Suprapubic skin (tissue), 4 donors: Measurements from ENCODE around the gene GARIN5B. TPM values are rescaled to one million over a fixed set of nuclear protein-coding genes. Genes with fewer than 3 reads are reported as not detected.

Experiments used
- DNase-seq, 2 donors: peaks; one replicate each; pipeline ENCODE4 v3.0.0-alpha.2; 2019; ENCODE audit warnings: low spot score in 2 of 2
- H3K27ac ChIP-seq: fragments of 200-600 bp; sonication (generic); one replicate; pipeline ENCODE4 v1.5.1; 2019
- H3K27me3 ChIP-seq: fragments of 200-600 bp; sonication (generic); one replicate; pipeline ENCODE4 v1.5.1; 2019
- H3K36me3 ChIP-seq: fragments of 200-600 bp; sonication (generic); one replicate; pipeline ENCODE4 v1.5.1; 2019
- H3K4me1 ChIP-seq: fragments of 200-600 bp; sonication (generic); one replicate; pipeline ENCODE4 v1.5.1; 2019
- H3K4me3 ChIP-seq: fragments of 200-600 bp; sonication (generic); one replicate; pipeline ENCODE4 v1.5.1; 2019; ENCODE audit warnings: mild to moderate bottlenecking
- H3K9me3 ChIP-seq: fragments of 200-600 bp; sonication (generic); one replicate; pipeline ENCODE4 v1.5.1; 2019
- CTCF ChIP-seq, 2 donors: fragments of 200-600 bp in 1 of 2; fragments of 450-650 bp in 1 of 2; sonication (generic) in 1 of 2; IDR thresholded peaks; one replicate each; pipeline ENCODE4 v1.5.1; 2016 to 2019; ENCODE audit warnings: antibody characterized with exemption in 2 of 2, mild to moderate bottlenecking in 1 of 2, moderate library complexity in 1 of 2
- EP300 ChIP-seq: sonication (generic); formaldehyde crosslinking; IDR thresholded peaks from one replicate; pipeline ENCODE4 v1.6.1; 2017; ENCODE audit warnings: antibody characterized with exemption
- POLR2A ChIP-seq, 2 donors: fragments of 450-650 bp; IDR thresholded peaks; one replicate each; pipeline ENCODE4 v1.6.1; 2017; ENCODE audit warnings: antibody characterized with exemption in 2 of 2, mild to moderate bottlenecking in 2 of 2, moderate library complexity in 2 of 2
- POLR2AphosphoS5 ChIP-seq, 3 donors: sonication (generic); formaldehyde crosslinking; IDR thresholded peaks; one replicate each; pipeline ENCODE4 v1.6.1; 2017; ENCODE audit warnings: antibody characterized with exemption in 3 of 3
- WGBS: methylation state at CpG from one replicate; pipeline ENCODE4 v1.1.5; 2018; 5-methylcytosine and 5-hydroxymethylcytosine counted together
- total RNA-seq, 4 donors: library from RNA; depleted of rRNA; stranded (reverse); fragments of >200 nt; gene quantifications; one replicate each; pipeline ENCODE4 v1.1.0, GENCODE V29; 2016

Gene GARIN5B
- total RNA-seq, 4 donors from 2014 or later: not detected

- DNase-seq: no peak
- peaks cover 35% of the 10 kb centered on the region for H3K27me3 ChIP-seq
- 87% methylated on average over 8 of the region's 8 CpGs for WGBS
- no peak for TF ChIP-seq POLR2AphosphoS5 (IDR thresholded peaks at IDR 0.05)
- TF ChIP-seq EP300: no peak
- TF ChIP-seq CTCF (IDR thresholded peaks at IDR 0.05): no peak
- no peak for TF ChIP-seq POLR2A (IDR thresholded peaks at IDR 0.05)
- H3K27ac ChIP-seq: no peak overlapping the region
- no peaks in the 10 kb centered on the region for H3K36me3 ChIP-seq
- no peaks in the 10 kb centered on the region for H3K9me3 ChIP-seq
- H3K4me3 ChIP-seq: no peak overlapping the region
- H3K4me1 ChIP-seq: peaks cover 17% of the 10 kb centered on the region
Measured at GRCh38 chr19:55365245-55365644, 2.2 kb upstream of the GARIN5B start.

- DNase-seq: no peak
- Histone ChIP-seq H3K9me3 (no peaks in the 10 kb centered on the region), H3K4me1 (no peaks in the 10 kb centered on the region), H3K27me3 (peaks cover 8% of the 10 kb centered on the region), H3K4me3 (no peak overlapping the region), H3K36me3 (no peaks in the 10 kb centered on the region), H3K27ac (no peak overlapping the region)
- TF ChIP-seq EP300: no peak
- no peak for TF ChIP-seq CTCF (IDR thresholded peaks at IDR 0.05)
- no peak for TF ChIP-seq POLR2AphosphoS5 (IDR thresholded peaks at IDR 0.05)
- no peak for TF ChIP-seq POLR2A (IDR thresholded peaks at IDR 0.05)
- 80% methylated on average over 22 of the region's 38 CpGs for WGBS
Measured at GRCh38 chr19:55362174-55362989, 678 bp downstream of the GARIN5B start.

GRCh38 chr19:55360902-55361301, 2.2 kb downstream of the GARIN5B start:
- H3K36me3 ChIP-seq: no peaks in the 10 kb centered on the region
- H3K4me1 ChIP-seq: no peaks in the 10 kb centered on the region
- H3K27ac ChIP-seq: no peak overlapping the region
- H3K4me3 ChIP-seq: no peak overlapping the region
- no peaks in the 10 kb centered on the region for H3K9me3 ChIP-seq
- WGBS: 90% methylated on average over 6 of the region's 16 CpGs
- TF ChIP-seq CTCF (IDR thresholded peaks at IDR 0.05): no peak
- no peak for TF ChIP-seq POLR2AphosphoS5 (IDR thresholded peaks at IDR 0.05)
- TF ChIP-seq EP300: no peak
- TF ChIP-seq POLR2A (IDR thresholded peaks at IDR 0.05): no peak
- peaks cover 17% of the 10 kb centered on the region for H3K27me3 ChIP-seq
- no peak for DNase-seq

- H3K9me3 ChIP-seq: no peaks in the 10 kb centered on the region
- no peak overlapping the region for H3K27ac ChIP-seq
- peaks cover 25% of the 10 kb centered on the region for H3K27me3 ChIP-seq
- H3K4me1 ChIP-seq: peaks cover 12% of the 10 kb centered on the region
- H3K4me3 ChIP-seq: no peak overlapping the region
- DNase-seq: no peak
- WGBS: 63% methylated on average over 30 of the region's 32 CpGs
- H3K36me3 ChIP-seq: no peaks in the 10 kb centered on the region
- TF ChIP-seq EP300: no peak
- TF ChIP-seq POLR2AphosphoS5 (IDR thresholded peaks at IDR 0.05): no peak
- no peak for TF ChIP-seq CTCF (IDR thresholded peaks at IDR 0.05)
- TF ChIP-seq POLR2A (IDR thresholded peaks at IDR 0.05): no peak
Measured at GRCh38 chr19:55358943-55359908, 3.8 kb downstream of the GARIN5B start.

GRCh38 chr19:55358493-55358892, 4.6 kb downstream of the GARIN5B start:
- no peak for TF ChIP-seq CTCF (IDR thresholded peaks at IDR 0.05)
- TF ChIP-seq POLR2A (IDR thresholded peaks at IDR 0.05): no peak
- TF ChIP-seq POLR2AphosphoS5 (IDR thresholded peaks at IDR 0.05): no peak
- no peak for TF ChIP-seq EP300
- no peak overlapping the region for H3K27ac ChIP-seq
- no peak overlapping the region for H3K4me3 ChIP-seq
- H3K4me1 ChIP-seq: peaks cover 19% of the 10 kb centered on the region
- no peak for DNase-seq
- H3K27me3 ChIP-seq: peaks cover 32% of the 10 kb centered on the region
- H3K9me3 ChIP-seq: no peaks in the 10 kb centered on the region
- H3K36me3 ChIP-seq: no peaks in the 10 kb centered on the region
- WGBS: 90% methylated on average over 15 of the region's 19 CpGs
